ENCODE data around the gene ARHGEF11. TPM values are rescaled to one million over a fixed set of nuclear protein-coding genes. Genes with fewer than 3 reads are reported as not detected.

ARHGEF11 gene
- total RNA-seq, 1 experiment from 2014 or later = 41.1 TPM

DNA sequence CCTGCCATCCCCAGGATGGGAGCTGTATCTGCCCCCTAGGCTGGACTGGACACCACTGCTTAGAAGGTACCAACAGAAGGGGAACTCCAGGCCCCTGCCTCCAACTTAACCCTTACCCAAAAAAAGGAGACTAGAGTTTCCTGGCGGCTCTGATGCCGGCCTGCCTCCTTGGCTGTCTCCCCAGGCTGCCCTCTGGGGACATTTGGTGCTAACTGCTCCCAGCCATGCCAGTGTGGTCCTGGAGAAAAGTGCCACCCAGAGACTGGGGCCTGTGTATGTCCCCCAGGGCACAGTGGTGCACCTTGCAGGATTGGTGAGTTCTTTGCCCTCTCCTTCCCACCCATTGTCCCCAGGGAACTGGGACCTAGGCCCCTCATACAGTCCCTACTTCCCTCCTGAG is 133.2 kb downstream of the ARHGEF11 start:
- Histone ChIP-seq H4K5ac (ENCODE audit: insufficient read length, low read depth, low read length) (no peak overlapping the region), H3K79me2 (ENCODE audit: insufficient read depth, low read length) (no peaks in the 10 kb centered on the region), H3K9me3 (ENCODE audit: control insufficient read depth, low read depth, low read length) (no peaks in the 10 kb centered on the region), H3K56ac (ENCODE audit: insufficient read length, low read depth, low read length) (no peak overlapping the region), H2AK5ac (ENCODE audit: insufficient read length, low read length) (no peak overlapping the region), H2BK12ac (ENCODE audit: insufficient read length, low read depth, low read length) (no peak overlapping the region), H3T11ph (ENCODE audit: low read length) (no peak overlapping the region), H3K9ac (ENCODE audit: extremely low read depth, insufficient read length, low read length) (no peak overlapping the region), H2BK5ac (ENCODE audit: insufficient read length, low read length) (no peak overlapping the region), H2BK120ac (ENCODE audit: low read depth, low read length, poor library complexity, severe bottlenecking) (no peak overlapping the region), H2AFZ (ENCODE audit: low read length) (no peak overlapping the region), H3K23me2 (ENCODE audit: insufficient read length, low read depth, low read length, poor library complexity, severe bottlenecking) (no peaks in the 10 kb centered on the region), H4K8ac (replicated peaks; ENCODE audit: insufficient read length, low read depth, low read length) (no peak overlapping the region), H3K27ac (ENCODE audit: insufficient read length, low read depth, low read length) (no peak overlapping the region), H3K4me2 (ENCODE audit: insufficient read depth, insufficient read length, low read length) (no peak overlapping the region), H3K4me1 (ENCODE audit: insufficient read depth, low read length) (no peaks in the 10 kb centered on the region), H4K20me1 (ENCODE audit: control insufficient read depth, insufficient read depth, insufficient read length) (no peaks in the 10 kb centered on the region), H4K91ac (ENCODE audit: insufficient read length, low read depth, low read length) (no peak overlapping the region), H3K4ac (ENCODE audit: low read depth, low read length) (no peak overlapping the region), H3K23ac (ENCODE audit: insufficient read length, low read depth, low read length) (no peak overlapping the region), H3K27me3 (ENCODE audit: insufficient read depth, low read length) (no peaks in the 10 kb centered on the region; the same call in 1 of the 2 replicates), H2BK15ac (ENCODE audit: low read depth, low read length) (no peak overlapping the region), H3K14ac (ENCODE audit: insufficient read depth, low read length) (no peak overlapping the region), H3K79me1 (ENCODE audit: insufficient read depth, low read depth, low read length, poor library complexity, severe bottlenecking) (no peaks in the 10 kb centered on the region), H2BK20ac (ENCODE audit: low read depth, low read length, poor library complexity, severe bottlenecking) (no peak overlapping the region), H3K18ac (ENCODE audit: insufficient read length, low read depth, low read length) (no peak overlapping the region)
- Mint-ChIP-seq H3K9me3 (no peaks in the 10 kb centered on the region; a peak in 1 of 5 replicates), H3K27me3 (ENCODE audit: low read depth) (peaks cover 45% of the 10 kb centered on the region), H3K4me1 (peaks cover 8 to 22% of the 10 kb centered on the region in 2 experiments), H3K36me3 (ENCODE audit: insufficient read depth in 1 of 3, low read depth in 3 of 3) (no peaks in the 10 kb centered on the region), H3K4me3 (no peak overlapping the region), H3K27ac (no peak overlapping the region)
- DNase-seq = no peak
- no CpG with 5 or more reads among the region's 2 CpGs for WGBS (ENCODE audit: extremely low coverage, insufficient read length, low lambda C conversion rate)
- TF ChIP-seq, protein P1, sequence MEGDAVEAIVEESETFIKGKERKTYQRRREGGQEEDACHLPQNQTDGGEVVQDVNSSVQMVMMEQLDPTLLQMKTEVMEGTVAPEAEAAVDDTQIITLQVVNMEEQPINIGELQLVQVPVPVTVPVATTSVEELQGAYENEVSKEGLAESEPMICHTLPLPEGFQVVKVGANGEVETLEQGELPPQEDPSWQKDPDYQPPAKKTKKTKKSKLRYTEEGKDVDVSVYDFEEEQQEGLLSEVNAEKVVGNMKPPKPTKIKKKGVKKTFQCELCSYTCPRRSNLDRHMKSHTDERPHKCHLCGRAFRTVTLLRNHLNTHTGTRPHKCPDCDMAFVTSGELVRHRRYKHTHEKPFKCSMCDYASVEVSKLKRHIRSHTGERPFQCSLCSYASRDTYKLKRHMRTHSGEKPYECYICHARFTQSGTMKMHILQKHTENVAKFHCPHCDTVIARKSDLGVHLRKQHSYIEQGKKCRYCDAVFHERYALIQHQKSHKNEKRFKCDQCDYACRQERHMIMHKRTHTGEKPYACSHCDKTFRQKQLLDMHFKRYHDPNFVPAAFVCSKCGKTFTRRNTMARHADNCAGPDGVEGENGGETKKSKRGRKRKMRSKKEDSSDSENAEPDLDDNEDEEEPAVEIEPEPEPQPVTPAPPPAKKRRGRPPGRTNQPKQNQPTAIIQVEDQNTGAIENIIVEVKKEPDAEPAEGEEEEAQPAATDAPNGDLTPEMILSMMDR (conservative IDR thresholded peaks at IDR 0.05) = no peak

Data from H9 (cell line).